Keratinocyte (primary cell): ENCODE results near the gene ENTHD1.

Experiments
- CTCF ChIP-seq, 3 experiments: IDR thresholded peaks in 1 of 3; conservative IDR thresholded peaks in 1 of 3; optimal IDR thresholded peaks in 1 of 3; 2 replicates in 2 of 3; 3 replicates in 1 of 3; pipeline versions ENCODE3 to v1.5.1; 2011; ENCODE audit warnings: low read length in 3 of 3, mild to moderate bottlenecking in 3 of 3, moderate library complexity in 2 of 3, control low read depth in 1 of 3, inconsistent platforms in 1 of 3; ENCODE audit not compliant: insufficient read depth in 2 of 3; ENCODE audit errors: extremely low read depth in 1 of 3
- EZH2 ChIP-seq: IDR thresholded peaks from one replicate; pipeline ENCODE4 v1.6.1; 2012; ENCODE audit warnings: inconsistent platforms, mild to moderate bottlenecking, low read length, moderate library complexity

- TF ChIP-seq CTCF (optimal IDR thresholded peaks at IDR 0.05 in 1 of 3, IDR thresholded peaks at IDR 0.05 in 1 of 3, conservative IDR thresholded peaks at IDR 0.05 in 1 of 3; ENCODE audit: extremely low read depth in 1 of 3, insufficient read depth in 2 of 3, low read length in 3 of 3) (no peak), EZH2 (no peak)
Observed at GRCh38 chr22:39908737-39909136, 15.2 kb upstream of the ENTHD1 start.
